ENCODE results near the gene OR2A2.

The OR2A2 gene

GRCh38 chr7:144144426-144144825, 35.0 kb downstream of the OR2A2 start:
- no peak for DNase-seq

GRCh38 chr7:144148224-144148827, 38.9 kb downstream of the OR2A2 start:
- DNase-seq, result no peak

- DNase-seq, result no peak
Measured at GRCh38 chr7:144158861-144159260, 49.5 kb downstream of the OR2A2 start.

Data from stimulated activated CD4-positive, alpha-beta T cell treated with anti-CD3 and anti-CD28 coated beads, Interleukin-4, amount 100 ng/mL, for 1 hour (primary cell).